Panc1 (cell line): ENCODE data around the gene GATD1. TPM values are rescaled to one million over a fixed set of nuclear protein-coding genes. Genes with fewer than 3 reads are reported as not detected.

Experiments used
- ATAC-seq: fragments of 200-7000 bp; cut with Tn5 transposase; 2 replicates; pipeline ENCODE4 v1.9.1; 2020; ENCODE audit warnings: mild to moderate bottlenecking, moderate library complexity
- BruUV-seq: library from RNA; stranded (reverse); fragments of 400-500 nt; replicated peaks from 2 replicates; lab custom pipeline; 2021; lab: Mats Ljungman, UMichigan
- CTCF ChIA-PET: fragments of 300-600 bp; sonication (Branson Sonifier 250); formaldehyde crosslinking; loops from one replicate; lab custom pipeline; 2022; ENCODE audit warnings: antibody characterized with exemption; lab: Charles Lee
- POLR2A ChIA-PET: fragments of 300-600 bp; sonication (Branson Sonifier 250); formaldehyde crosslinking; loops from one replicate; lab custom pipeline; 2022; ENCODE audit warnings: antibody characterized with exemption; lab: Charles Lee
- DNase-seq: peaks from one replicate; pipeline ENCODE4 v3.0.0-alpha.2; 2010; ENCODE audit warnings: low read depth, low spot score
- H3K27ac ChIP-seq: 2 replicates; pipeline ENCODE4 v1.5.1; 2011; ENCODE audit warnings: mild to moderate bottlenecking, low read length, inconsistent platforms
- H3K27me3 ChIP-seq: fragments of 200-500 bp; sonication (Bioruptor generic); 2 replicates; pipeline ENCODE4 v1.6.0; 2014; ENCODE audit warnings: low read length, inconsistent platforms; ENCODE audit not compliant: control insufficient read depth, insufficient read depth
- H3K36me3 ChIP-seq: fragments of 200-500 bp; sonication (Bioruptor generic); 2 replicates; pipeline ENCODE4 v1.5.1; 2014; ENCODE audit warnings: inconsistent platforms, mild to moderate bottlenecking, low read length, moderate library complexity; ENCODE audit not compliant: control insufficient read depth, insufficient read depth
- H3K4me1 ChIP-seq: 2 replicates; pipeline ENCODE4 v1.5.1; 2011; ENCODE audit warnings: inconsistent platforms, mild to moderate bottlenecking, low read length, moderate library complexity; ENCODE audit not compliant: control insufficient read depth, insufficient read depth
- H3K4me3 ChIP-seq, 2 experiments: 2 replicates each; pipeline ENCODE4 v1.5.1; 2011 to 2012; ENCODE audit warnings: low read depth in 2 of 2, low read length in 2 of 2, mild to moderate bottlenecking in 2 of 2, inconsistent platforms in 1 of 2, moderate library complexity in 1 of 2
- H3K9me3 ChIP-seq: fragments of 200-500 bp; sonication (Bioruptor generic); 2 replicates; pipeline ENCODE4 v1.5.1; 2014; ENCODE audit warnings: low read depth, mild to moderate bottlenecking, inconsistent platforms, low read length, moderate library complexity; ENCODE audit not compliant: control insufficient read depth, insufficient read depth
- CTCF ChIP-seq: fragments of 450-650 bp; IDR thresholded peaks from 2 replicates; pipeline ENCODE4 v1.5.1; 2017; ENCODE audit warnings: mild to moderate bottlenecking
- POLR2AphosphoS5 ChIP-seq: IDR thresholded peaks from 2 replicates; pipeline ENCODE4 v1.6.1; 2012; ENCODE audit warnings: mild to moderate bottlenecking, low read depth, low read length, moderate library complexity
- REST ChIP-seq, 2 experiments: IDR thresholded peaks; 2 replicates each; pipeline ENCODE4 v1.6.1; 2011 to 2012; ENCODE audit warnings: low read depth in 2 of 2, control low read depth in 1 of 2, low read length in 1 of 2, mild to moderate bottlenecking in 1 of 2, moderate library complexity in 1 of 2; ENCODE audit not compliant: insufficient read depth in 1 of 2
- SIN3A ChIP-seq: IDR thresholded peaks from 2 replicates; pipeline ENCODE4 v1.6.1; 2012; ENCODE audit warnings: low read depth, mild to moderate bottlenecking, low read length, moderate library complexity, borderline replicate concordance; ENCODE audit not compliant: insufficient read depth
- TCF7L2 ChIP-seq: IDR thresholded peaks from 2 replicates; pipeline ENCODE4 v1.6.1; 2011; ENCODE audit warnings: mild to moderate bottlenecking, low read depth, low read length, inconsistent platforms
- in situ Hi-C: cut with HindIII; loops from 2 replicates; pipeline ENCODE4 v1.10.0; 2016; ENCODE audit warnings: low sequenced_read_pairs, low pct_unique_long_range_greater_than_20kb
- intact Hi-C: fragments of 100-400 bp; cut with micrococcal nuclease; formaldehyde crosslinking; loops from one replicate; pipeline ENCODE4 v1.10.0; 2022; ENCODE audit not compliant: unreplicated experiment
- total RNA-seq: library from RNA; stranded (reverse); gene quantifications from one replicate; pipeline ENCODE4 v1.2.1, GENCODE V29; 2021; ENCODE audit not compliant: unreplicated experiment

GATD1 gene
- total RNA-seq, 1 experiment from 2014 or later: 229 TPM

GRCh38 chr11:797296-798092 lies 20.2 kb upstream of the GATD1 start:
- Histone ChIP-seq H3K36me3 (no peaks in the 10 kb centered on the region; the same call in none of the 2 replicates), H3K4me3 (peak overlapping the region; percentile 71 to 86), H3K9me3 (no peaks in the 10 kb centered on the region), H3K4me1 (peaks cover 42% of the 10 kb centered on the region), H3K27ac (peak overlapping the region; percentile 93), H3K27me3 (no peaks in the 10 kb centered on the region)
- intact Hi-C loops: no loop called here
- ChIA-PET CTCF (no interaction called here), POLR2A (interaction anchor here (0.6 kb wide), 1 partner anchor 12 kb away, joined by 3 read pairs; no protein-coding TSS in a partner anchor)
- ATAC-seq: peak; percentile 69
- TF ChIP-seq REST (IDR thresholded peaks at IDR 0.05; ENCODE audit: insufficient read depth in 1 of 2, low read depth in 2 of 2, low read length in 1 of 2) (peak in 1 of 2 experiments; percentile 36; a peak in 1 of 4 replicates), SIN3A (peak; percentile 58; the same call in 1 of the 2 replicates), POLR2AphosphoS5 (no peak; the same call in 1 of the 2 replicates)
- in situ Hi-C loops: no loop called here
- no TSS peak for BruUV-seq
- no peak for DNase-seq

- Histone ChIP-seq H3K27me3 (no peaks in the 10 kb centered on the region), H3K4me1 (peaks cover 41% of the 10 kb centered on the region), H3K4me3 (peak overlapping the region; percentile 71 to 86), H3K9me3 (no peaks in the 10 kb centered on the region), H3K36me3 (no peaks in the 10 kb centered on the region; the same call in none of the 2 replicates), H3K27ac (peak overlapping the region; percentile 93)
- POLR2A ChIA-PET: interaction anchor here (0.6 kb wide), 1 partner anchor 12 kb away, joined by 3 read pairs; no protein-coding TSS in a partner anchor
- CTCF ChIA-PET: no interaction called here
- ATAC-seq (peak; percentile 5; the same call in 1 of the 2 replicates), DNase-seq (no peak)
- BruUV-seq: no TSS peak
- in situ Hi-C loops: no loop called here
- intact Hi-C loops: no loop called here
- TF ChIP-seq SIN3A: no peak
- TF ChIP-seq TCF7L2: no peak
- TF ChIP-seq CTCF: no peak
- TF ChIP-seq REST (IDR thresholded peaks at IDR 0.05; ENCODE audit: insufficient read depth in 1 of 2, low read depth in 2 of 2, low read length in 1 of 2): no peak; a peak in 1 of 4 replicates
- TF ChIP-seq POLR2AphosphoS5: no peak
Measured at GRCh38 chr11:796565-797295, 19.4 kb upstream of the GATD1 start.
